Natural killer cell treated with Interleukin-12 subunit alpha and Interleukin-12 subunit beta and Interleukin-15 and Interleukin-18, amount 100 ng/mL, for 72 hours (primary cell): ENCODE results near the gene GASK1A. TPM values are rescaled to one million over a fixed set of nuclear protein-coding genes. Genes with fewer than 3 reads are reported as not detected.

Experiments
- ATAC-seq, 2 donors: fragments of 150-1000 bp; cut with Tn5 transposase in 1 of 2; sonication (Bioruptor Pico), chemical (Tn5 transposase) in 1 of 2; 2 replicates each; pipeline ENCODE4 v1.10.0; 2021
- DNase-seq: peaks from one replicate; pipeline ENCODE4 v3.0.0; 2022; ENCODE audit warnings: low spot score
- H3K27ac Mint-ChIP-seq, 2 donors: 1 replicate in 1 of 2; 2 replicates in 1 of 2; pipeline ENCODE4 v1.8.0; 2022; ENCODE audit warnings: mixed read lengths in 2 of 2, mild to moderate bottlenecking in 1 of 2, moderate library complexity in 1 of 2
- H3K27me3 Mint-ChIP-seq, 2 donors: 1 replicate in 1 of 2; 2 replicates in 1 of 2; pipeline ENCODE4 v1.8.0; 2022; ENCODE audit warnings: mixed read lengths in 2 of 2
- H3K36me3 Mint-ChIP-seq: one replicate; pipeline ENCODE4 v1.8.0; 2022; ENCODE audit warnings: mixed read lengths
- H3K4me1 Mint-ChIP-seq, 2 donors: 1 replicate in 1 of 2; 2 replicates in 1 of 2; pipeline ENCODE4 v1.8.0; 2022; ENCODE audit warnings: low read depth in 2 of 2, mixed read lengths in 2 of 2, mild to moderate bottlenecking in 1 of 2
- H3K4me3 Mint-ChIP-seq: one replicate; pipeline ENCODE4 v1.8.0; 2022; ENCODE audit warnings: mixed read lengths
- H3K9me3 Mint-ChIP-seq: 2 replicates; pipeline ENCODE4 v1.8.0; 2022; ENCODE audit warnings: mixed read lengths
- total RNA-seq, 2 donors: library from RNA; stranded (reverse); gene quantifications; one replicate each; pipeline ENCODE4 v1.2.3, GENCODE V29; 2022

Gene GASK1A
- total RNA-seq, 2 donors from 2014 or later, result 0.29 TPM; not detected in 1

DNA sequence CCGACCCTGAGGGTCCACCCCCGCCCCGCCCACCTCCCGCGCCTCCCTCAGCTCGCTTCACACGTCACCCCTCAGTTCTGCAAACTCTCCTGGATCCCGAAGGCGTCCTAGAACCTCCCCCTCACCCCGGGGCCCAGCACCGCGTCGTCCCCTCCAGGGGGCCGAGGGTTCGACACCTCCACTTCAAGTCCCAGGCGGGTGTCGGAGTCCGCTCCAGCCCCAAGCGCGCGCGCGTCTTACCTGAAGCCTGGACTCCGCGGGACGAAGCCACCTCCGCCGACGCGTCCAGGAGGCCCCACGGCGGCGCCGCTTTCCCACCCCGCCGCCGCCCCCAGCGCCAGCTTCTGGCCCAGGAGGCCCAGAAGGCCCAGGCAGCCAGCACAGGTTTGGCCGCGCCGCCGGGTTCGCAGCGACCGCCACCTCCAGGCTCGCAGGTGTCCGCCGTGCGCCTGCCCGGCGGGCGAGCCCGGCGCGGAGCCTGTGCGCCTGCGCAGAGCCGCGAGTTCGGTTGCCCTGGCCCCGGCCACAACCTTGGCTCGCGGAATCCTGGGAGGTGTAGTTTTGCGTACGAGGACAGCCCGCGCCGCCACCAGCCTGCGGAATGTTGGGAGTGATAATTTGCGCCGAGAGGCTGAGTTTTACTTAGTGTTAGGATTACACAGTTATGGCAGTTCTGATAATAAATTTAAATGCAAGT is 126.6 kb downstream of the GASK1A start, which contains the start of gene POMGNT2:
Gene POMGNT2, minus strand, starts transcription at position 484 of the 697 bp plus-strand sequence. CDS start 24,648 bp downstream, outside the sequence.
- Mint-ChIP-seq H3K27me3 (peaks cover 0 to 2% of the 10 kb centered on the region in 2 donors), H3K27ac (no peak within 1 kb of the TSS), H3K4me3 (peak within 1 kb of the TSS; percentile 66), H3K9me3 (no peaks in the 10 kb centered on the region), H3K4me1 (peaks cover 9 to 12% of the 10 kb centered on the region in 2 donors), H3K36me3 (no peaks in the 10 kb centered on the region)
- ATAC-seq (peak; percentile 96), DNase-seq (peak; percentile 88)

DNA sequence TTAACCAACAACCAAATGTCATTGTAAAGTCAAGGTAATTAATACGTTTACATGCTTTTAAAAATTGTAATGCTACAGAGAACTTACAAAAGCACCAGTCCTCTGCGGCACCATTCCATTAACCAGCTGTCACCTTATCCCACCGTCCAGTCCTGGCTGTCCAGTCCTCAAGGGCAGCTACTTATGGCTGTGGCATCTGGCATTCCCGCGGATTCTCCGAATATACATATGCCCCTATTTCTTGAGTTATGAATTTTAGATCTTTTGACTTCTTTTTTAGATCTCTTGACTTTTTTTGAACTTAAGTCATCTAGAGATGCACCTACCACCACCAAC is 127.2 kb downstream of the GASK1A start:
- H3K27ac Mint-ChIP-seq, result no peak overlapping the region
- no peak for ATAC-seq
- peaks cover 9 to 12% of the 10 kb centered on the region in 2 donors for H3K4me1 Mint-ChIP-seq
- H3K27me3 Mint-ChIP-seq, result peaks cover 0 to 2% of the 10 kb centered on the region in 2 donors
- no peak for DNase-seq
- no peaks in the 10 kb centered on the region for H3K9me3 Mint-ChIP-seq
- H3K4me3 Mint-ChIP-seq, result peak overlapping the region; percentile 66
- H3K36me3 Mint-ChIP-seq, result no peaks in the 10 kb centered on the region

Other genes with a start within 250 kb of the GASK1A start
- gene CCDC13, start 206.1 kb upstream of the GASK1A start, total RNA-seq, result 1 to 10 TPM; 1.0 to 1.2 TPM
- 10 to 100 TPM; 60.0 to 78.4 TPM for gene HIGD1A, start 174.8 kb upstream of the GASK1A start, total RNA-seq
- 10 to 100 TPM in 1 of 2 donors, 1 to 10 TPM in 1; 2.3 to 11.5 TPM for gene ACKR2, start 169.9 kb upstream of the GASK1A start, total RNA-seq
- under 1 TPM in 1 of 2 donors, not detected in 1; 0.14 TPM for gene CYP8B1, start 103.4 kb upstream of the GASK1A start, total RNA-seq
- gene ZNF662, start 73.2 kb upstream of the GASK1A start, total RNA-seq, result under 1 TPM; 0.36 to 0.42 TPM
- 1 to 10 TPM; 6.2 to 7.4 TPM for gene POMGNT2, start 126.8 kb downstream of the GASK1A start, total RNA-seq